Uterus (tissue), 2 donors: ENCODE results near the gene PUDP.

ENCODE experiments used
- POLR2A ChIP-seq, 2 donors: fragments of 450-650 bp; IDR thresholded peaks; one replicate each; pipeline ENCODE4 v1.6.1; 2016; ENCODE audit warnings: antibody characterized with exemption in 2 of 2, mild to moderate bottlenecking in 1 of 2, moderate library complexity in 1 of 2
- TF ChIP-seq, protein P1 (sequence below), 4 experiments: fragments of 200-600 bp in 2 of 4; fragments of 450-650 bp in 2 of 4; sonication (generic) in 2 of 4; IDR thresholded peaks; one replicate each; pipeline ENCODE4 v1.5.1; 2016 to 2019; ENCODE audit warnings: antibody characterized with exemption in 4 of 4, mild to moderate bottlenecking in 2 of 4, moderate library complexity in 1 of 4

GRCh38 chrX:7092543-7092942 lies 55.4 kb downstream of the PUDP start:
- TF ChIP-seq, protein P1, sequence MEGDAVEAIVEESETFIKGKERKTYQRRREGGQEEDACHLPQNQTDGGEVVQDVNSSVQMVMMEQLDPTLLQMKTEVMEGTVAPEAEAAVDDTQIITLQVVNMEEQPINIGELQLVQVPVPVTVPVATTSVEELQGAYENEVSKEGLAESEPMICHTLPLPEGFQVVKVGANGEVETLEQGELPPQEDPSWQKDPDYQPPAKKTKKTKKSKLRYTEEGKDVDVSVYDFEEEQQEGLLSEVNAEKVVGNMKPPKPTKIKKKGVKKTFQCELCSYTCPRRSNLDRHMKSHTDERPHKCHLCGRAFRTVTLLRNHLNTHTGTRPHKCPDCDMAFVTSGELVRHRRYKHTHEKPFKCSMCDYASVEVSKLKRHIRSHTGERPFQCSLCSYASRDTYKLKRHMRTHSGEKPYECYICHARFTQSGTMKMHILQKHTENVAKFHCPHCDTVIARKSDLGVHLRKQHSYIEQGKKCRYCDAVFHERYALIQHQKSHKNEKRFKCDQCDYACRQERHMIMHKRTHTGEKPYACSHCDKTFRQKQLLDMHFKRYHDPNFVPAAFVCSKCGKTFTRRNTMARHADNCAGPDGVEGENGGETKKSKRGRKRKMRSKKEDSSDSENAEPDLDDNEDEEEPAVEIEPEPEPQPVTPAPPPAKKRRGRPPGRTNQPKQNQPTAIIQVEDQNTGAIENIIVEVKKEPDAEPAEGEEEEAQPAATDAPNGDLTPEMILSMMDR (IDR thresholded peaks at IDR 0.05) = no peak
- no peak for TF ChIP-seq POLR2A (IDR thresholded peaks at IDR 0.05)
